Thoracic aorta endothelial cell (primary cell): ENCODE measurements around the gene FGF22. TPM values are rescaled to one million over a fixed set of nuclear protein-coding genes. Genes with fewer than 3 reads are reported as not detected.

Experiments used
- total RNA-seq: library from RNA; depleted of rRNA; stranded (reverse); fragments of >200 nt; gene quantifications from 2 replicates; pipeline ENCODE4 v1.2.3, GENCODE V29; 2012

Gene FGF22
- not detected in 2 replicates for total RNA-seq

GRCh38 chr19:639253-640160 lies at the start of gene FGF22:
TSS of gene FGF22 (plus strand) at chr19:639879. CDS start at chr19:639926, 47 bp downstream.

GRCh38 chr19:633068-633785 lies 6.5 kb upstream of the FGF22 start, which contains the start of gene POLRMT:
TSS of gene POLRMT (minus strand) at chr19:633537. CDS start at chr19:633512, 25 bp downstream.

GRCh38 chr19:662962-663681 lies 23.4 kb downstream of the FGF22 start, which contains the start of gene RNF126:
TSS of gene RNF126 (minus strand) at chr19:663214. CDS start at chr19:663121, 93 bp downstream.

GRCh38 chr19:676339-677105 lies 36.8 kb downstream of the FGF22 start, which contains the start of gene FSTL3:
TSS of gene FSTL3 (plus strand) at chr19:676392. CDS start at chr19:676424, 32 bp downstream.

Other genes starting within 250 kb of the FGF22 start
- 0.13 and 0.29 TPM in 2 replicates for gene C2CD4C, start 230.7 kb upstream of the FGF22 start, total RNA-seq
- 1.7 and 2.0 TPM in 2 replicates for gene SHC2, start 178.8 kb upstream of the FGF22 start, total RNA-seq
- 0.07 and 0.13 TPM in 2 replicates for gene MADCAM1, start 143.4 kb upstream of the FGF22 start, total RNA-seq
- gene TPGS1, start 132.4 kb upstream of the FGF22 start, total RNA-seq = 21.2 and 29.1 TPM in 2 replicates
- 68.5 and 69.9 TPM in 2 replicates for gene CDC34, start 108.1 kb upstream of the FGF22 start, total RNA-seq
- gene GZMM, start 95.8 kb upstream of the FGF22 start, total RNA-seq = not detected in 2 replicates
- gene BSG, start 67.3 kb upstream of the FGF22 start, total RNA-seq = 251 and 322 TPM in 2 replicates
- gene HCN2, start 50.0 kb upstream of the FGF22 start, total RNA-seq = 0.36 and 0.40 TPM in 2 replicates
- 33.2 and 37.4 TPM in 2 replicates for gene POLRMT, start 6.3 kb upstream of the FGF22 start, total RNA-seq
- 43.8 and 46.2 TPM in 2 replicates for gene RNF126, start 23.3 kb downstream of the FGF22 start, total RNA-seq
- 9.3 and 21.8 TPM in 2 replicates for gene FSTL3, start 36.5 kb downstream of the FGF22 start, total RNA-seq
- not detected in 2 replicates for gene PRSS57, start 55.6 kb downstream of the FGF22 start, total RNA-seq
- gene PALM, start 69.1 kb downstream of the FGF22 start, total RNA-seq = 6.5 and 9.8 TPM in 2 replicates
- 0.13 TPM in 1 of 2 replicates, not detected in the other for gene MISP, start 111.2 kb downstream of the FGF22 start, total RNA-seq
- 200 and 249 TPM in 2 replicates for gene PTBP1, start 157.6 kb downstream of the FGF22 start, total RNA-seq
- 0.07 and 0.40 TPM in 2 replicates for gene PLPPR3, start 182.1 kb downstream of the FGF22 start, total RNA-seq
- not detected in 2 replicates for gene AZU1, start 188.0 kb downstream of the FGF22 start, total RNA-seq
- not detected in 2 replicates for gene PRTN3, start 201.1 kb downstream of the FGF22 start, total RNA-seq
- not detected in 2 replicates for gene ELANE, start 212.4 kb downstream of the FGF22 start, total RNA-seq
- 1.1 and 2.3 TPM in 2 replicates for gene CFD, start 219.8 kb downstream of the FGF22 start, total RNA-seq